HL-60 (cell line): ENCODE measurements around the gene C1orf210.

Experiments
- DNase-seq, 2 experiments: peaks; one replicate each; pipeline ENCODE4 v3.0.0-alpha.2; 2010 to 2020; ENCODE audit warnings: low read depth in 1 of 2, low spot score in 1 of 2
- H3K27ac ChIP-seq: fragments of 250-450 bp; sonication (Bioruptor Pico); replicated peaks from 2 replicates; pipeline ENCODE4 v1.5.1; 2020; ENCODE audit warnings: mild to moderate bottlenecking, moderate library complexity
- H3K27me3 ChIP-seq: fragments of 250-450 bp; sonication (Bioruptor Pico); 2 replicates; pipeline ENCODE4 v1.5.1; 2021; ENCODE audit warnings: mild to moderate bottlenecking, moderate library complexity; ENCODE audit not compliant: insufficient read depth, poor library complexity, severe bottlenecking
- H3K4me3 ChIP-seq: replicated peaks from 2 replicates; pipeline ENCODE4 v1.5.1; 2011; ENCODE audit warnings: mild to moderate bottlenecking, control low read depth, low read length; ENCODE audit not compliant: insufficient read depth
- CTCF ChIP-seq: IDR thresholded peaks from one replicate; pipeline ENCODE4 v1.5.1; 2011; ENCODE audit warnings: low read length, control low read depth, inconsistent platforms; ENCODE audit not compliant: insufficient read depth
- GABPA ChIP-seq: IDR thresholded peaks from 2 replicates; pipeline ENCODE4 v1.6.1; 2012; ENCODE audit warnings: low read depth
- POLR2AphosphoS5 ChIP-seq: IDR thresholded peaks from 2 replicates; pipeline ENCODE4 v1.6.1; 2012; ENCODE audit warnings: low read depth
- REST ChIP-seq: IDR thresholded peaks from 2 replicates; pipeline ENCODE4 v1.6.1; 2012; ENCODE audit warnings: low read depth; ENCODE audit not compliant: insufficient replicate concordance
- SPI1 ChIP-seq: IDR thresholded peaks from 2 replicates; pipeline ENCODE4 v1.6.1; 2012; ENCODE audit warnings: low read depth, mild to moderate bottlenecking, borderline replicate concordance

C1orf210 gene

GRCh38 chr1:43270421-43271095 is 14.8 kb downstream of the C1orf210 start:
- H3K27ac ChIP-seq: no peak overlapping the region
- no peak overlapping the region for H3K4me3 ChIP-seq
- no peak for TF ChIP-seq GABPA
- TF ChIP-seq CTCF: no peak
- no peak for TF ChIP-seq POLR2AphosphoS5
- no peak for TF ChIP-seq SPI1
- no peak for TF ChIP-seq REST
- no peak for DNase-seq
- H3K27me3 ChIP-seq: no peaks in the 10 kb centered on the region

GRCh38 chr1:43269627-43270375 is 15.6 kb downstream of the C1orf210 start, which contains the start of gene TMEM125:
TMEM125 (plus strand) TSS chr1:43269983; CDS start chr1:43272723, 2,740 bp downstream.
- no peak within 1 kb of the TSS for H3K4me3 ChIP-seq
- TF ChIP-seq CTCF (no peak), SPI1 (no peak), POLR2AphosphoS5 (no peak), GABPA (no peak)
- no peak for DNase-seq
- H3K27ac ChIP-seq: no peak within 1 kb of the TSS
- H3K27me3 ChIP-seq: no peaks in the 10 kb centered on the region

GRCh38 chr1:43267818-43268425 is 17.5 kb downstream of the C1orf210 start:
- Histone ChIP-seq H3K27ac (no peak overlapping the region), H3K27me3 (no peaks in the 10 kb centered on the region), H3K4me3 (no peak overlapping the region)
- DNase-seq: no peak
- TF ChIP-seq POLR2AphosphoS5 (no peak), GABPA (no peak), CTCF (no peak), REST (no peak), SPI1 (no peak)
